Neuronal stem cell (in vitro differentiated cells): Measurements from ENCODE around the gene MTX2.

Experiments used
- DNase-seq: peaks from one replicate; pipeline ENCODE4 v3.0.0-alpha.2; 2013; ENCODE audit warnings: low spot score
- H2AFZ ChIP-seq: one replicate; pipeline ENCODE4 v1.6.1; 2013; ENCODE audit warnings: mild to moderate bottlenecking, low read length, inconsistent platforms
- H2AK5ac ChIP-seq: 2 replicates; pipeline ENCODE4 v1.6.1; 2013; ENCODE audit warnings: low read depth, mild to moderate bottlenecking, inconsistent platforms, low read length, moderate library complexity, mixed read lengths
- H2BK120ac ChIP-seq: 2 replicates; pipeline ENCODE4 v1.6.1; 2013; ENCODE audit warnings: low read depth, mild to moderate bottlenecking, inconsistent platforms, low read length, moderate library complexity, mixed read lengths
- H2BK12ac ChIP-seq: one replicate; pipeline ENCODE4 v1.6.1; 2013; ENCODE audit warnings: low read length, inconsistent platforms
- H2BK15ac ChIP-seq: 2 replicates; pipeline ENCODE4 v1.6.1; 2013; ENCODE audit warnings: mild to moderate bottlenecking, low read length, inconsistent platforms, mixed read lengths
- H2BK5ac ChIP-seq: one replicate; pipeline ENCODE4 v1.6.1; 2013; ENCODE audit warnings: inconsistent platforms, mild to moderate bottlenecking, low read length, moderate library complexity
- H3K14ac ChIP-seq: one replicate; pipeline ENCODE4 v1.6.1; 2013; ENCODE audit warnings: low read length, inconsistent platforms
- H3K18ac ChIP-seq: 2 replicates; pipeline ENCODE4 v1.6.1; 2013; ENCODE audit warnings: low read length, inconsistent platforms
- H3K23ac ChIP-seq: 2 replicates; pipeline ENCODE4 v1.6.1; 2013; ENCODE audit warnings: low read depth, mild to moderate bottlenecking, mixed read lengths, low read length, inconsistent platforms; ENCODE audit not compliant: poor library complexity
- H3K27ac ChIP-seq: replicated peaks from 3 replicates; pipeline ENCODE4 v1.5.1; 2013; ENCODE audit warnings: low read length, inconsistent platforms
- H3K27me3 ChIP-seq, 3 experiments: 2 replicates each; pipeline ENCODE4 v1.6.1; 2013; ENCODE audit warnings: low read length in 3 of 3, mild to moderate bottlenecking in 2 of 3, inconsistent platforms in 1 of 3, low read depth in 1 of 3, mixed read lengths in 1 of 3, moderate library complexity in 1 of 3; ENCODE audit not compliant: control insufficient read depth in 3 of 3, insufficient read depth in 3 of 3
- H3K36me3 ChIP-seq, 2 donors: replicated peaks in 1 of 2; 2 replicates each; pipeline ENCODE4 v1.6.1; 2013; ENCODE audit warnings: low read length in 2 of 2; ENCODE audit not compliant: control insufficient read depth in 2 of 2, insufficient read depth in 2 of 2
- H3K4ac ChIP-seq: 2 replicates; pipeline ENCODE4 v1.6.1; 2013; ENCODE audit warnings: inconsistent platforms, mild to moderate bottlenecking, low read length, moderate library complexity
- H3K4me1 ChIP-seq, 2 donors: 1 replicate in 1 of 2; 2 replicates in 1 of 2; pipeline ENCODE4 v1.6.1; 2013; ENCODE audit warnings: low read length in 2 of 2, low read depth in 1 of 2; ENCODE audit not compliant: control insufficient read depth in 2 of 2, insufficient read depth in 1 of 2
- H3K4me2 ChIP-seq: one replicate; pipeline ENCODE4 v1.6.1; 2013; ENCODE audit warnings: mild to moderate bottlenecking, low read length, inconsistent platforms; ENCODE audit not compliant: insufficient read depth, poor library complexity, severe bottlenecking
- H3K4me3 ChIP-seq, 2 donors: 2 replicates each; pipeline ENCODE4 v1.5.1; 2013; ENCODE audit warnings: low read length in 2 of 2, mild to moderate bottlenecking in 2 of 2, inconsistent platforms in 1 of 2, moderate library complexity in 1 of 2
- H3K79me1 ChIP-seq: one replicate; pipeline ENCODE4 v1.6.1; 2013; ENCODE audit warnings: low read depth, mild to moderate bottlenecking, inconsistent platforms, low read length, moderate library complexity
- H3K9ac ChIP-seq: one replicate; pipeline ENCODE4 v1.6.1; 2013; ENCODE audit warnings: mild to moderate bottlenecking, low read depth, low read length, inconsistent platforms; ENCODE audit not compliant: poor library complexity
- H3K9me3 ChIP-seq, 2 donors: replicated peaks in 1 of 2; 2 replicates each; pipeline versions ENCODE3 to v1.6.1; 2013; ENCODE audit warnings: low read length in 2 of 2, mild to moderate bottlenecking in 2 of 2, inconsistent platforms in 1 of 2, low read depth in 1 of 2, mixed read lengths in 1 of 2, moderate library complexity in 1 of 2; ENCODE audit not compliant: control insufficient read depth in 2 of 2, insufficient read depth in 1 of 2
- H4K8ac ChIP-seq: one replicate; pipeline ENCODE4 v1.6.1; 2013; ENCODE audit warnings: low read depth, mild to moderate bottlenecking, inconsistent platforms, low read length, moderate library complexity
- H4K91ac ChIP-seq: one replicate; pipeline ENCODE4 v1.6.1; 2013; ENCODE audit warnings: low read length, low read depth, mild to moderate bottlenecking, inconsistent platforms; ENCODE audit not compliant: poor library complexity
- WGBS, 2 donors: extraction: QIAGEN DNeasy Blood & Tissue Kit; methylation state at CpG; one replicate each; pipeline ENCODE4 v1.1.7; 2013; ENCODE audit warnings: missing lambda C conversion rate in 2 of 2, mixed read lengths in 1 of 2; ENCODE audit not compliant: insufficient read length in 2 of 2, insufficient replicate concordance in 1 of 2; ENCODE audit errors: extremely low coverage in 2 of 2; 5-methylcytosine and 5-hydroxymethylcytosine counted together

The MTX2 gene

GRCh38 chr2:176324862-176325261 lies 55.6 kb downstream of the MTX2 start:
- Histone ChIP-seq H3K14ac (no peak overlapping the region), H3K9ac (no peak overlapping the region), H3K36me3 (peaks cover 0 to 19% of the 10 kb centered on the region in 2 donors), H4K8ac (no peak overlapping the region), H2BK12ac (no peak overlapping the region), H2BK120ac (no peak overlapping the region), H3K4me2 (no peak overlapping the region), H2AK5ac (no peak overlapping the region), H3K9me3 (no peaks in the 10 kb centered on the region), H3K27ac (no peak overlapping the region), H3K27me3 (no peaks in the 10 kb centered on the region), H3K4me1 (peaks cover 0 to 5% of the 10 kb centered on the region in 2 donors), H2AFZ (no peak overlapping the region), H2BK15ac (no peak overlapping the region), H4K91ac (no peak overlapping the region), H2BK5ac (no peak overlapping the region), H3K18ac (no peak overlapping the region), H3K79me1 (no peaks in the 10 kb centered on the region), H3K4me3 (no peak overlapping the region), H3K23ac (no peak overlapping the region), H3K4ac (no peak overlapping the region)
- no CpG with 5 or more reads among the region's 3 CpGs for WGBS, 2 donors
- DNase-seq, result no peak

GRCh38 chr2:176325732-176326131 lies 56.5 kb downstream of the MTX2 start:
- H2AK5ac ChIP-seq, result no peak overlapping the region
- no peaks in the 10 kb centered on the region for H3K79me1 ChIP-seq
- H4K91ac ChIP-seq, result no peak overlapping the region
- DNase-seq, result peak; percentile 2
- no peak overlapping the region for H2BK120ac ChIP-seq
- H2BK15ac ChIP-seq, result no peak overlapping the region
- H3K4me1 ChIP-seq, result peaks cover 0 to 5% of the 10 kb centered on the region in 2 donors
- H3K14ac ChIP-seq, result no peak overlapping the region
- H3K23ac ChIP-seq, result no peak overlapping the region
- H3K4me2 ChIP-seq, result no peak overlapping the region
- no peak overlapping the region for H2BK5ac ChIP-seq
- no peak overlapping the region for H3K4ac ChIP-seq
- H3K27me3 ChIP-seq, result no peaks in the 10 kb centered on the region
- no peak overlapping the region for H3K18ac ChIP-seq
- no CpG with 5 or more reads among the region's 1 CpG for WGBS, 2 donors
- H3K27ac ChIP-seq, result no peak overlapping the region
- H3K9me3 ChIP-seq, result no peaks in the 10 kb centered on the region
- no peak overlapping the region for H2BK12ac ChIP-seq
- no peak overlapping the region for H4K8ac ChIP-seq
- H3K36me3 ChIP-seq, result peaks cover 0 to 26% of the 10 kb centered on the region in 2 donors
- H3K9ac ChIP-seq, result no peak overlapping the region
- no peak overlapping the region for H2AFZ ChIP-seq
- no peak overlapping the region for H3K4me3 ChIP-seq

DNA sequence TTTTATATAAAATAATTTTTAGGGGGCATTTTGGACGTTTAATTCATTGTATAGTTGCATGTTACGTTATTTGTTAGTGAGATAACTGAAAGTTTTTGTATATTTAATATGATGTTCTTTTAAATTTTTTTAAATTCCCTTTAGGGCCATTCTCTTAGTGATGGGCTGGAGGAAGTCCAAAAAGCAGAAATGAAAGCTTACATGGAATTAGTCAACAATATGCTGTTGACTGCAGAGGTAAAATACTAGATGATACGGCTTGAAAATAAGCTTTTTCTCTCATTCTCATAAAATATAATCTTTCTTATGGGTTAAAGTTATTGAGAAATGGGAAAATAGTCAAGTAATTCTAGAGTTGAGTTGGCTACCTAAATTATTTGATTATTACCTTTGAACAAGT lies 58.9 kb downstream of the MTX2 start:
- Histone ChIP-seq H3K27me3 (no peaks in the 10 kb centered on the region), H2BK5ac (no peak overlapping the region), H4K8ac (no peak overlapping the region), H3K9me3 (no peaks in the 10 kb centered on the region), H2AFZ (no peak overlapping the region), H3K4me2 (no peak overlapping the region), H3K4ac (no peak overlapping the region), H3K9ac (no peak overlapping the region), H4K91ac (no peak overlapping the region), H2BK12ac (no peak overlapping the region), H3K4me3 (no peak overlapping the region), H2BK15ac (no peak overlapping the region), H3K18ac (no peak overlapping the region), H3K14ac (no peak overlapping the region), H2BK120ac (no peak overlapping the region), H3K27ac (no peak overlapping the region), H3K4me1 (peaks cover 0 to 5% of the 10 kb centered on the region in 2 donors), H3K23ac (no peak overlapping the region), H2AK5ac (no peak overlapping the region), H3K79me1 (no peaks in the 10 kb centered on the region), H3K36me3 (peaks cover 0 to 42% of the 10 kb centered on the region in 2 donors)
- WGBS, 2 donors, result 100% methylated on average over 2 of the region's 3 CpGs; no CpG with 5 or more reads in 1 of the 2 donors
- DNase-seq, result no peak

DNA sequence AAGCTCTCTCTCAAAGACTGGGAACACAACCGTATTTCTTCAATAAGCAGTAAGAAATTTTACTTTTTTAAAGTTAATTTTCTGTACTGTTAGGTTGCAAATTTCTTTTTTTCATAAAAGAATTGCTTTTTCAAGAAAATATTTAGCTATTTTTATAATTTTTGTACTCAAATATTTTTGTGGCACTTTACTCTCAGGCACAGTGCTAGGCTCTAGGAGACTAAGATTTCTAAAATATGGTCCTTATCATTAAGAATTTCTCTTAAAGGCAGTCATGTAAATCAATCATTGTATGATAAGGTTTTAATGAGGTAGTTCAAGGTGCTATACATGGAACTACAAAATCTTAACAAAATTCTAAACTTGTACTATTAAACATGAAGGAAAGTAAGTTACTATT lies 61.4 kb downstream of the MTX2 start:
- WGBS, 2 donors, result no CpG with 5 or more reads among the region's 1 CpG
- Histone ChIP-seq H3K4me1 (peaks cover 0 to 2% of the 10 kb centered on the region in 2 donors), H3K23ac (no peak overlapping the region), H4K8ac (no peak overlapping the region), H3K79me1 (peaks cover 2% of the 10 kb centered on the region), H2AK5ac (no peak overlapping the region), H2BK12ac (no peak overlapping the region), H2AFZ (no peak overlapping the region), H3K36me3 (peaks cover 0 to 50% of the 10 kb centered on the region in 2 donors), H2BK5ac (no peak overlapping the region), H2BK15ac (no peak overlapping the region), H3K9ac (no peak overlapping the region), H3K4me3 (no peak overlapping the region), H3K4me2 (no peak overlapping the region), H3K27ac (no peak overlapping the region), H3K9me3 (no peaks in the 10 kb centered on the region), H3K14ac (no peak overlapping the region), H3K18ac (no peak overlapping the region), H4K91ac (no peak overlapping the region), H3K27me3 (no peaks in the 10 kb centered on the region), H3K4ac (no peak overlapping the region), H2BK120ac (no peak overlapping the region)
- DNase-seq, result no peak
